Gastroesophageal sphincter (tissue), 4 donors: ENCODE measurements around the gene GFOD2. TPM values are rescaled to one million over a fixed set of nuclear protein-coding genes. Genes with fewer than 3 reads are reported as not detected.

Experiments used
- ATAC-seq: fragments of 150-250 bp; one replicate; pipeline ENCODE4 v1.9.1; 2016; ENCODE audit warnings: mild to moderate bottlenecking, moderate library complexity
- H3K27ac ChIP-seq, 4 donors: fragments of 200-600 bp; sonication (generic) in 3 of 4; 1 replicate in 3 of 4; 2 replicates in 1 of 4; pipeline ENCODE4 v1.5.1; 2016 to 2019
- H3K27me3 ChIP-seq: fragments of 200-600 bp; sonication (generic); one replicate; pipeline ENCODE4 v1.5.1; 2019
- H3K36me3 ChIP-seq, 2 donors: fragments of 200-600 bp; sonication (generic); one replicate each; pipeline ENCODE4 v1.5.1; 2019; ENCODE audit warnings: control low read depth in 1 of 2
- H3K4me1 ChIP-seq, 3 donors: fragments of 200-600 bp; sonication (generic); 1 replicate in 2 of 3; 2 replicates in 1 of 3; pipeline ENCODE4 v1.5.1; 2016 to 2019; ENCODE audit warnings: control low read depth in 2 of 3
- H3K4me3 ChIP-seq, 2 donors: fragments of 200-600 bp; sonication (generic); one replicate each; pipeline ENCODE4 v1.5.1; 2019; ENCODE audit warnings: mild to moderate bottlenecking in 1 of 2, moderate library complexity in 1 of 2
- H3K9me3 ChIP-seq, 3 donors: fragments of 200-600 bp; sonication (generic); one replicate each; pipeline ENCODE4 v1.5.1; 2017 to 2019; ENCODE audit warnings: control low read depth in 2 of 3
- CTCF ChIP-seq, 4 experiments: fragments of 200-600 bp in 2 of 4; fragments of 450-650 bp in 2 of 4; sonication (generic) in 1 of 4; IDR thresholded peaks; one replicate each; pipeline ENCODE4 v1.5.1; 2017 to 2019; ENCODE audit warnings: antibody characterized with exemption in 4 of 4, mild to moderate bottlenecking in 2 of 4, moderate library complexity in 2 of 4
- EP300 ChIP-seq: sonication (generic); formaldehyde crosslinking; IDR thresholded peaks from one replicate; pipeline ENCODE4 v1.6.1; 2017; ENCODE audit warnings: antibody characterized with exemption, mild to moderate bottlenecking
- POLR2A ChIP-seq, 2 donors: fragments of 450-650 bp; IDR thresholded peaks; one replicate each; pipeline ENCODE4 v1.6.1; 2017; ENCODE audit warnings: antibody characterized with exemption in 2 of 2, mild to moderate bottlenecking in 2 of 2, moderate library complexity in 1 of 2
- POLR2AphosphoS5 ChIP-seq: sonication (generic); formaldehyde crosslinking; IDR thresholded peaks from one replicate; pipeline ENCODE4 v1.6.1; 2017; ENCODE audit warnings: antibody characterized with exemption
- WGBS, 2 donors: methylation state at CpG; one replicate each; pipeline ENCODE4 v1.1.5; 2018; ENCODE audit warnings: low coverage in 1 of 2; 5-methylcytosine and 5-hydroxymethylcytosine counted together
- total RNA-seq, 4 donors: library from RNA; depleted of rRNA; stranded (reverse); fragments of >200 nt; gene quantifications; one replicate each; pipeline ENCODE4 v1.1.0, GENCODE V29; 2016

The GFOD2 gene
- total RNA-seq, 4 donors from 2014 or later = 16.3 to 24.9 (median 20.1) TPM

GRCh38 chr16:67676939-67677338 is 42.2 kb downstream of the GFOD2 start:
- peaks cover 0 to 34% of the 10 kb centered on the region in 2 donors for H3K36me3 ChIP-seq
- H3K27ac ChIP-seq = no peak overlapping the region
- 70 to 74% methylated on average over 2 to 8 of the region's 8 CpGs for WGBS, 2 donors
- no peak overlapping the region for H3K4me3 ChIP-seq
- H3K27me3 ChIP-seq = no peaks in the 10 kb centered on the region
- H3K4me1 ChIP-seq = peaks cover 0 to 37% (median 0%) of the 10 kb centered on the region in 3 donors
- no peak for ATAC-seq
- TF ChIP-seq POLR2A (IDR thresholded peaks at IDR 0.05) = no peak
- TF ChIP-seq CTCF (IDR thresholded peaks at IDR 0.05) = no peak
- no peak for TF ChIP-seq EP300
- TF ChIP-seq POLR2AphosphoS5 = no peak
- H3K9me3 ChIP-seq = no peaks in the 10 kb centered on the region

GRCh38 chr16:67676516-67676915 is 42.6 kb downstream of the GFOD2 start:
- H3K9me3 ChIP-seq = no peaks in the 10 kb centered on the region
- TF ChIP-seq EP300 (no peak), CTCF (IDR thresholded peaks at IDR 0.05) (no peak)
- H3K36me3 ChIP-seq = peaks cover 0 to 32% of the 10 kb centered on the region in 2 donors
- peaks cover 0 to 37% (median 0%) of the 10 kb centered on the region in 3 donors for H3K4me1 ChIP-seq
- WGBS, 2 donors = 20 to 67% methylated on average over 1 of the region's 4 CpGs
- no peak for ATAC-seq
- H3K27ac ChIP-seq = no peak overlapping the region
- H3K27me3 ChIP-seq = no peaks in the 10 kb centered on the region
- no peak overlapping the region for H3K4me3 ChIP-seq

- no peak overlapping the region for H3K4me3 ChIP-seq
- peaks cover 0 to 37% (median 0%) of the 10 kb centered on the region in 3 donors for H3K4me1 ChIP-seq
- peaks cover 0 to 29% of the 10 kb centered on the region in 2 donors for H3K36me3 ChIP-seq
- WGBS, 2 donors = 90 to 96% methylated on average over 4 to 6 of the region's 7 CpGs
- no peaks in the 10 kb centered on the region for H3K27me3 ChIP-seq
- no peak for ATAC-seq
- H3K27ac ChIP-seq = no peak overlapping the region
- no peak for TF ChIP-seq CTCF (IDR thresholded peaks at IDR 0.05)
- TF ChIP-seq POLR2A (IDR thresholded peaks at IDR 0.05) = no peak
- TF ChIP-seq POLR2AphosphoS5 = no peak
- TF ChIP-seq EP300 = no peak
- H3K9me3 ChIP-seq = no peaks in the 10 kb centered on the region
Observed at GRCh38 chr16:67675999-67676398, 43.1 kb downstream of the GFOD2 start.

GRCh38 chr16:67675579-67675935 is 43.6 kb downstream of the GFOD2 start:
- no peak for TF ChIP-seq POLR2A (IDR thresholded peaks at IDR 0.05)
- TF ChIP-seq EP300 = no peak
- TF ChIP-seq CTCF (IDR thresholded peaks at IDR 0.05) = no peak
- TF ChIP-seq POLR2AphosphoS5 = no peak
- peak overlapping the region in 1 of 4 donors; percentile 70 for H3K27ac ChIP-seq
- H3K4me1 ChIP-seq = peaks cover 0 to 37% (median 0%) of the 10 kb centered on the region in 3 donors
- H3K9me3 ChIP-seq = no peaks in the 10 kb centered on the region
- H3K27me3 ChIP-seq = no peaks in the 10 kb centered on the region
- no peak for ATAC-seq
- no peak overlapping the region for H3K4me3 ChIP-seq
- WGBS, 2 donors = 83% methylated on average over 2 of the region's 17 CpGs; no CpG with 5 or more reads in 1 of the 2 donors
- peaks cover 0 to 25% of the 10 kb centered on the region in 2 donors for H3K36me3 ChIP-seq

GRCh38 chr16:67674851-67675578 is 44.1 kb downstream of the GFOD2 start:
- no peak overlapping the region for H3K4me3 ChIP-seq
- no CpG with 5 or more reads among the region's 28 CpGs for WGBS, 2 donors
- H3K4me1 ChIP-seq = peaks cover 0 to 37% (median 0%) of the 10 kb centered on the region in 3 donors
- TF ChIP-seq POLR2AphosphoS5 = no peak
- no peak for TF ChIP-seq EP300
- no peak for TF ChIP-seq POLR2A (IDR thresholded peaks at IDR 0.05)
- TF ChIP-seq CTCF (IDR thresholded peaks at IDR 0.05) = no peak
- H3K27ac ChIP-seq = peak overlapping the region in 3 of 4 donors; percentile 52 to 73 (median 70)
- H3K36me3 ChIP-seq = peaks cover 0 to 19% of the 10 kb centered on the region in 2 donors
- ATAC-seq = no peak
- no peaks in the 10 kb centered on the region for H3K9me3 ChIP-seq
- H3K27me3 ChIP-seq = no peaks in the 10 kb centered on the region
